GM21515 (cell line): Measurements from ENCODE around the gene ACP2.
"Not testable (repeated sequence)": the region's sequence is repeated elsewhere in the genome, so short reads cannot be mapped to it uniquely, and the experiment has no call there.

Experiments used
- ATAC-seq: cut with Tn5 transposase; IDR thresholded peaks from one replicate; pipeline ENCODE4 v1.9.1; 2021; ENCODE audit not compliant: unreplicated experiment

The ACP2 gene

GRCh38 chr11:47208008-47208552, 40.5 kb downstream of the ACP2 start:
- ATAC-seq = not testable (repeated sequence)

GRCh38 chr11:47207459-47207858, 41.2 kb downstream of the ACP2 start:
- ATAC-seq = no peak

- not testable (repeated sequence) for ATAC-seq
Observed at GRCh38 chr11:47206577-47206976, 42.0 kb downstream of the ACP2 start.

DNA sequence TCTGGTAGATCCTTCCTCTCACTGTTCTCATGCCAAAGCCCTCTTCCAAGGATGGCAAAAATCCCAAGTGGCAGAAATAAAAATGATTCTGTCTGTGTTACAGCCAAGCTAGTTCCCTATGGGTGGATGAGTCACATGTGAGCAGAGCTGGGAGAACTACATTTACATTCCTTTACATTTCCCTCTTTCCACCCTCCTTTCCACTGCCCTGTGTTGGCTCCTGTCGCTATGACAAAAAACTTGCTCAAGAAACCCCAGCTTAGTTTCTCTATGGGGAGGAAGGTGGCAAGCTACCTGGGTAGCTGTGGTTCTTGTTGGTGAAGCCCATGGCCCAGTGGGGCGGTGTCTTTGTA, 44.0 kb downstream of the ACP2 start:
- ATAC-seq = no peak

DNA sequence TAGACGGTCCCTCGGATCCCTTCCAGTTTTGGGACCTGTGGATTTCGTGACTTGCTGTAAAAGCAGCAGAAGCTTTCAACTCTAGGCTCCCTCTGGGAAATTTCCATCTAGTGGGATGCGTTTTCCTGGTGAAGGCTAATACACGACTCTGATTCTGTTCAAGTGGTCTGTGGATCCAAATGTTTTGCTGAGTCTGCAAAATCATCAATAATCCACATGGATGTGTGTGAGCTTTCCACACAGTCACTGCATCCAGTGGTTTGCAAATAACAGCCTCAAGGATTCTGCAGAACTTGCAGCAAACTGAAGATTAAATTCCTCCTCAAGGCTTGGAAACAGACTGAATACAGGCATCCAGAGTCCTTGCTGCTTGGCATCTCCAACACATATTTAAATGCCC, 46.0 kb downstream of the ACP2 start:
- no peak for ATAC-seq

GRCh38 chr11:47201015-47201414, 47.6 kb downstream of the ACP2 start:
- ATAC-seq = no peak

DNA sequence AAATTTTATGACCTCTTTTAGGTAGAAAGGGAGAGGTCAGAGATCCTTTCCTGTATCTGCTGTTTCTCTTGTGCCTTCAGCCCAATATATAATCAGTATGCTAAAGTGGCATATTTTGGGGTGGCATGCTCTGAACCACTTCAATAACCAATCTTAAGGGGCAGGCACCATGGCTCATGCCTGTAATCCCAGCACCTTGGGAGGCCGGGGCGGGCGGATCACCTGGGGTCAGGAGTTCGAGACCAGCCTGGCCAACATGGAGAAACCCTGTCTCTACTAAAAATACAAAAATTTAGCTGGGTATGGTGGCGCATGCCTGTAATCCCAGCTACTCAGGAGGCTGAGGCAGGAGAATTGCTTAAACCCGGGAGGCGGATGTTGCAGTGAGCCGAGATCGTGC, 50.5 kb downstream of the ACP2 start:
- not testable (repeated sequence) for ATAC-seq

DNA sequence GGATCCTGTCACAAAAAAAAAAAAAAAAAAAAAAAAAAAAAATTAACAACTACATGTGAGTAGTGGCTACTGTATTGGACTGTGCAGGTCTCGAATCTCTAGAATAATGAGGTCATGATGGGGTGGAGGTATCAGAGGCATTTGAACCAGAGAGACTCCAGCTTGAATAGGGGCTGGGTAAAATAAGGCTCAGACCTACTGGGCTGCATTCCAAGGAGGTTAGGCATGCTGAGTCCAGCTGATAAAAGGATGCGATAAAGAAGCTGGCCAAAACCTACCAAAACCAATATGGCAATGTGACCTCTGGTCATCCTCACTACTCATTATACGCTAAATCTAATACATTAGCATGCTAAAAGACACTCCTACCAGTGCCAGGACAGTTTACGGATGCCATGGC, 56.5 kb downstream of the ACP2 start:
- no peak for ATAC-seq

- not testable (repeated sequence) for ATAC-seq
Observed at GRCh38 chr11:47191137-47191536, 57.5 kb downstream of the ACP2 start.
